ENCODE results near the gene GALNT10. TPM values are rescaled to one million over a fixed set of nuclear protein-coding genes. Genes with fewer than 3 reads are reported as not detected.
A peak's percentile ranks its signal among the peaks of the same experiment; 100 is the strongest.

The GALNT10 gene
- total and polyA plus RNA-seq, 9 of the 15 experiments (the other 6 are each of a cell fraction or from before 2014, with no cell fraction given), result 4.6 to 37.1 (median 13.3) TPM

GRCh38 chr5:154190595-154191304 lies at the start of gene GALNT10 (continued):
- TF ChIP-seq FOXO4 (CRISPR knock-in tag; IDR thresholded peaks at IDR 0.05) (no peak), ZNF436 (CRISPR knock-in tag; IDR thresholded peaks at IDR 0.05) (no peak), ZNF316 (IDR thresholded peaks at IDR 0.05) (no peak), PHB (CRISPR knock-in tag; IDR thresholded peaks at IDR 0.05) (0 out of 2 replicates have a peak, but pooled peaks have one; percentile 46), GABPA (tag; conservative IDR thresholded peaks at IDR 0.05; ENCODE audit: low read depth) (peak; percentile 92), SIX5 (IDR thresholded peaks at IDR 0.05; ENCODE audit: borderline replicate concordance in 1 of 2, insufficient read depth in 1 of 2, low read depth in 1 of 2, low read length in 2 of 2) (no peak), HOMEZ (CRISPR knock-in tag; IDR thresholded peaks at IDR 0.05) (no peak), E2F5 (CRISPR knock-in tag; IDR thresholded peaks at IDR 0.05) (no peak), ZBTB1 (CRISPR knock-in tag; IDR thresholded peaks at IDR 0.05; ENCODE audit: borderline replicate concordance, low read depth) (no peak), THRB (CRISPR knock-in tag; conservative IDR thresholded peaks at IDR 0.05) (no peak), ZNF398 (CRISPR knock-in tag; IDR thresholded peaks at IDR 0.05) (no peak), MXI1 (IDR thresholded peaks at IDR 0.05; ENCODE audit: low read depth, low read length) (no peak), CC2D1A (IDR thresholded peaks at IDR 0.05) (no peak; the same call in none of the 2 replicates), SNAPC5 (CRISPR knock-in tag; IDR thresholded peaks at IDR 0.05) (no peak), RBM39 (optimal IDR thresholded peaks at IDR 0.05; ENCODE audit: low read depth, low read length) (no peak)

All from K562 (cell line).